ENCODE data around the gene ACKR4.

GRCh38 chr3:132606085-132606484 is 9.0 kb downstream of the ACKR4 start:
- no peak for TF ChIP-seq JUNB (IDR thresholded peaks at IDR 0.05; ENCODE audit: unreplicated experiment)
- TF ChIP-seq, protein P1, sequence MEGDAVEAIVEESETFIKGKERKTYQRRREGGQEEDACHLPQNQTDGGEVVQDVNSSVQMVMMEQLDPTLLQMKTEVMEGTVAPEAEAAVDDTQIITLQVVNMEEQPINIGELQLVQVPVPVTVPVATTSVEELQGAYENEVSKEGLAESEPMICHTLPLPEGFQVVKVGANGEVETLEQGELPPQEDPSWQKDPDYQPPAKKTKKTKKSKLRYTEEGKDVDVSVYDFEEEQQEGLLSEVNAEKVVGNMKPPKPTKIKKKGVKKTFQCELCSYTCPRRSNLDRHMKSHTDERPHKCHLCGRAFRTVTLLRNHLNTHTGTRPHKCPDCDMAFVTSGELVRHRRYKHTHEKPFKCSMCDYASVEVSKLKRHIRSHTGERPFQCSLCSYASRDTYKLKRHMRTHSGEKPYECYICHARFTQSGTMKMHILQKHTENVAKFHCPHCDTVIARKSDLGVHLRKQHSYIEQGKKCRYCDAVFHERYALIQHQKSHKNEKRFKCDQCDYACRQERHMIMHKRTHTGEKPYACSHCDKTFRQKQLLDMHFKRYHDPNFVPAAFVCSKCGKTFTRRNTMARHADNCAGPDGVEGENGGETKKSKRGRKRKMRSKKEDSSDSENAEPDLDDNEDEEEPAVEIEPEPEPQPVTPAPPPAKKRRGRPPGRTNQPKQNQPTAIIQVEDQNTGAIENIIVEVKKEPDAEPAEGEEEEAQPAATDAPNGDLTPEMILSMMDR (conservative IDR thresholded peaks at IDR 0.05; ENCODE audit: low read depth in 2 of 2) = no peak
- TF ChIP-seq, protein P2, sequence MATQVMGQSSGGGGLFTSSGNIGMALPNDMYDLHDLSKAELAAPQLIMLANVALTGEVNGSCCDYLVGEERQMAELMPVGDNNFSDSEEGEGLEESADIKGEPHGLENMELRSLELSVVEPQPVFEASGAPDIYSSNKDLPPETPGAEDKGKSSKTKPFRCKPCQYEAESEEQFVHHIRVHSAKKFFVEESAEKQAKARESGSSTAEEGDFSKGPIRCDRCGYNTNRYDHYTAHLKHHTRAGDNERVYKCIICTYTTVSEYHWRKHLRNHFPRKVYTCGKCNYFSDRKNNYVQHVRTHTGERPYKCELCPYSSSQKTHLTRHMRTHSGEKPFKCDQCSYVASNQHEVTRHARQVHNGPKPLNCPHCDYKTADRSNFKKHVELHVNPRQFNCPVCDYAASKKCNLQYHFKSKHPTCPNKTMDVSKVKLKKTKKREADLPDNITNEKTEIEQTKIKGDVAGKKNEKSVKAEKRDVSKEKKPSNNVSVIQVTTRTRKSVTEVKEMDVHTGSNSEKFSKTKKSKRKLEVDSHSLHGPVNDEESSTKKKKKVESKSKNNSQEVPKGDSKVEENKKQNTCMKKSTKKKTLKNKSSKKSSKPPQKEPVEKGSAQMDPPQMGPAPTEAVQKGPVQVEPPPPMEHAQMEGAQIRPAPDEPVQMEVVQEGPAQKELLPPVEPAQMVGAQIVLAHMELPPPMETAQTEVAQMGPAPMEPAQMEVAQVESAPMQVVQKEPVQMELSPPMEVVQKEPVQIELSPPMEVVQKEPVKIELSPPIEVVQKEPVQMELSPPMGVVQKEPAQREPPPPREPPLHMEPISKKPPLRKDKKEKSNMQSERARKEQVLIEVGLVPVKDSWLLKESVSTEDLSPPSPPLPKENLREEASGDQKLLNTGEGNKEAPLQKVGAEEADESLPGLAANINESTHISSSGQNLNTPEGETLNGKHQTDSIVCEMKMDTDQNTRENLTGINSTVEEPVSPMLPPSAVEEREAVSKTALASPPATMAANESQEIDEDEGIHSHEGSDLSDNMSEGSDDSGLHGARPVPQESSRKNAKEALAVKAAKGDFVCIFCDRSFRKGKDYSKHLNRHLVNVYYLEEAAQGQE (IDR thresholded peaks at IDR 0.05; ENCODE audit: unreplicated experiment) = no peak
- TF ChIP-seq EZH2 (IDR thresholded peaks at IDR 0.05; ENCODE audit: low read depth, unreplicated experiment) = no peak
- TF ChIP-seq POLR2AphosphoS5 (IDR thresholded peaks at IDR 0.05; ENCODE audit: low read depth) = no peak
- no peak for TF ChIP-seq NANOG (IDR thresholded peaks at IDR 0.05; ENCODE audit: borderline replicate concordance)
- TF ChIP-seq ZNF114 (CRISPR knock-in tag; IDR thresholded peaks at IDR 0.05) = no peak
- no peak for TF ChIP-seq EZH2phosphoT487 (IDR thresholded peaks at IDR 0.05; ENCODE audit: unreplicated experiment)
- TF ChIP-seq ZNF462 (CRISPR knock-in tag; IDR thresholded peaks at IDR 0.05) = no peak
- TF ChIP-seq CREB1 (CRISPR knock-in tag; IDR thresholded peaks at IDR 0.05; ENCODE audit: low read depth) = no peak
- no peak for TF ChIP-seq STAT1 (IDR thresholded peaks at IDR 0.05; ENCODE audit: unreplicated experiment)
- TF ChIP-seq ETS1 (IDR thresholded peaks at IDR 0.05) = no peak
- TF ChIP-seq ZNF331 (CRISPR knock-in tag; IDR thresholded peaks at IDR 0.05; ENCODE audit: low read depth) = no peak
